ENCODE measurements around the gene CAGE1. TPM values are rescaled to one million over a fixed set of nuclear protein-coding genes. Genes with fewer than 3 reads are reported as not detected.
A peak's percentile ranks its signal among the peaks of the same experiment; 100 is the strongest.
"Not testable (repeated sequence)": the region's sequence is repeated elsewhere in the genome, so short reads cannot be mapped to it uniquely, and the experiment has no call there.

CAGE1 gene
- polyA plus RNA-seq, 1 donor, result 0.03 TPM

GRCh38 chr6:7378740-7379139 is 10.8 kb downstream of the CAGE1 start:
- no peak overlapping the region for H3K27ac ChIP-seq (ENCODE audit: low read length)
- H3K9me3 ChIP-seq (ENCODE audit: control insufficient read depth, low read depth, low read length), result no peaks in the 10 kb centered on the region
- no peaks in the 10 kb centered on the region for H3K36me3 ChIP-seq (ENCODE audit: control insufficient read depth, insufficient read depth, low read length)
- no peak overlapping the region for H3K4me3 ChIP-seq (ENCODE audit: low read length)
- no peaks in the 10 kb centered on the region for H3K4me1 ChIP-seq (ENCODE audit: control insufficient read depth, insufficient read depth, low read length)
- 42% methylated on average over 2 of the region's 4 CpGs for WGBS (ENCODE audit: insufficient coverage, low lambda C conversion rate)
- no peak for DNase-seq
- H3K27me3 ChIP-seq (ENCODE audit: control insufficient read depth, insufficient read depth, low read length), result no peaks in the 10 kb centered on the region

DNA sequence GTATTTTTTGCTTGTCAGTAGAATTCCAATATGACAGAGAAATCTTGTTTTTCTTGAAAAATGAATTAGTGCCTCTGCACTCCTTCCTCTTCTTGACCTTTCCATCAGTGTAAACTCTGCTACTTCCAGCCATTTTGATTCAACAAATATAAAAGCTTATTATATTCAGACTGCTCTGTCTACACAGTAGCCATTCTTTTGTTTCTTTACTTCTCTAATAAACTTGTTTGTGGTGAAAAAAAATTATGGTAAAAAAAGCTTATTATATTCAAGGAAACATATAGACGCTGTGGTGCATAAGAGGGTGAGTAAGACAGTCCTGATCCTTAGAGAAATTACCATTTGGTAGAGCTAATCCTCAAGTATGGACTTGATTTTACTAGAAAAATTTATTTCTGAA is 11.6 kb downstream of the CAGE1 start:
- WGBS (ENCODE audit: insufficient coverage, low lambda C conversion rate), result 80% methylated on average over 1 of the region's 1 CpG
- no peak overlapping the region for H3K4me3 ChIP-seq (ENCODE audit: low read length)
- H3K27ac ChIP-seq (ENCODE audit: low read length), result no peak overlapping the region
- DNase-seq, result no peak
- H3K36me3 ChIP-seq (ENCODE audit: control insufficient read depth, insufficient read depth, low read length), result no peaks in the 10 kb centered on the region
- no peaks in the 10 kb centered on the region for H3K4me1 ChIP-seq (ENCODE audit: control insufficient read depth, insufficient read depth, low read length)
- H3K27me3 ChIP-seq (ENCODE audit: control insufficient read depth, insufficient read depth, low read length), result no peaks in the 10 kb centered on the region
- no peaks in the 10 kb centered on the region for H3K9me3 ChIP-seq (ENCODE audit: control insufficient read depth, low read depth, low read length)

DNA sequence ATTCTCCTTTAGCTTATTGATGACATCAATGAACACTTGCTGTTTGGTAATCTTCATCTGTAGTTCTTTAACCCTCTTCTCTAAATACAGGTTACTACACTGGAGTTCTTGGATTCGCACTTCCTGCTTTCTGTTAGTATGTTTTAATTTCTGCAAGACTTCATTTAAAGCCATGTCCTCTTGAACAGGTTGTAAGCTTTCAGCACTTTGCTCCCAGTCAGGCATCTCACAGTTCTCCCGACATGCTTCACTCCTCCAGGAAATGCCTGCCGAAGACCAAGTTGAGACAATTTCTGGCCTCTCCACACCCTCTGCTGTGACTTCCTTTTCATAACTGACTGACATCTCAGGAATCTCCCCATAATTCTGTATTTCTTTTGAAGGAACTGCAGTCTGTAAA is 15.8 kb downstream of the CAGE1 start:
- peak; percentile 53 to 74 for DNase-seq
- Histone ChIP-seq H3K27ac (ENCODE audit: low read length) (no peak overlapping the region), H3K27me3 (ENCODE audit: control insufficient read depth, insufficient read depth, low read length) (no peaks in the 10 kb centered on the region), H3K9me3 (ENCODE audit: control insufficient read depth, low read depth, low read length) (no peaks in the 10 kb centered on the region), H3K36me3 (ENCODE audit: control insufficient read depth, insufficient read depth, low read length) (no peaks in the 10 kb centered on the region), H3K4me3 (ENCODE audit: low read length) (no peak overlapping the region), H3K4me1 (ENCODE audit: control insufficient read depth, insufficient read depth, low read length) (no peaks in the 10 kb centered on the region)
- WGBS (ENCODE audit: insufficient coverage, low lambda C conversion rate), result no CpG with 5 or more reads among the region's 3 CpGs

GRCh38 chr6:7367408-7367807 is 22.1 kb downstream of the CAGE1 start:
- WGBS (ENCODE audit: insufficient coverage, low lambda C conversion rate), result 100% methylated on average over 1 of the region's 7 CpGs
- no peak for DNase-seq
- no peaks in the 10 kb centered on the region for H3K27me3 ChIP-seq (ENCODE audit: control insufficient read depth, insufficient read depth, low read length)
- H3K36me3 ChIP-seq (ENCODE audit: control insufficient read depth, insufficient read depth, low read length), result no peaks in the 10 kb centered on the region
- no peak overlapping the region for H3K27ac ChIP-seq (ENCODE audit: low read length)
- no peak overlapping the region for H3K4me3 ChIP-seq (ENCODE audit: low read length)
- no peaks in the 10 kb centered on the region for H3K4me1 ChIP-seq (ENCODE audit: control insufficient read depth, insufficient read depth, low read length)
- H3K9me3 ChIP-seq (ENCODE audit: control insufficient read depth, low read depth, low read length), result no peaks in the 10 kb centered on the region

GRCh38 chr6:7351916-7352315 is 37.6 kb downstream of the CAGE1 start:
- not testable (repeated sequence) for H3K4me3 ChIP-seq (ENCODE audit: low read length); H3K4me1 ChIP-seq (ENCODE audit: control insufficient read depth, insufficient read depth, low read length); DNase-seq; H3K27me3 ChIP-seq (ENCODE audit: control insufficient read depth, insufficient read depth, low read length); H3K27ac ChIP-seq (ENCODE audit: low read length); H3K9me3 ChIP-seq (ENCODE audit: control insufficient read depth, low read depth, low read length); H3K36me3 ChIP-seq (ENCODE audit: control insufficient read depth, insufficient read depth, low read length)
- WGBS (ENCODE audit: insufficient coverage, low lambda C conversion rate), result 79% methylated on average over 2 of the region's 3 CpGs

DNA sequence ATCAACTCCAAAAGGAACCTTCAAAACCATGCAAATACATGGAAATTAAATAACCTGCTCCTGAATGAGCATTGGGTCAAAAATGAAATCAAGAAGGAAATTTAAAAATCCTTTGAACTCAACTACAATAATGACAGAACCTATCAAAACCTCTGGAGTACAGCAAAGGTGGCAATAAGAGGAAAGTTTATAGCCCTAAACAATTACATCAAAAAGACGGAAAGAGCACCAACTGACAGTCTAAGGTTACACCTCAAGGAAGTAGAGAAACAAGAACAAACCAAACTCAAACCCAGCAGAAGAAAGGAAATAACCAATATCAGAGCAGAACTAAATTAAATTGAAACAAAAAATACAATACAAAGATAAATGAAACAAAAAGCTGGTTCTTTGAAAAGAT is 39.0 kb downstream of the CAGE1 start:
- DNase-seq; H3K4me1 ChIP-seq (ENCODE audit: control insufficient read depth, insufficient read depth, low read length); H3K27ac ChIP-seq (ENCODE audit: low read length); H3K9me3 ChIP-seq (ENCODE audit: control insufficient read depth, low read depth, low read length); H3K36me3 ChIP-seq (ENCODE audit: control insufficient read depth, insufficient read depth, low read length); H3K27me3 ChIP-seq (ENCODE audit: control insufficient read depth, insufficient read depth, low read length); H3K4me3 ChIP-seq (ENCODE audit: low read length): not testable (repeated sequence)
- WGBS (ENCODE audit: insufficient coverage, low lambda C conversion rate), result no CpG with 5 or more reads among the region's 1 CpG

DNA sequence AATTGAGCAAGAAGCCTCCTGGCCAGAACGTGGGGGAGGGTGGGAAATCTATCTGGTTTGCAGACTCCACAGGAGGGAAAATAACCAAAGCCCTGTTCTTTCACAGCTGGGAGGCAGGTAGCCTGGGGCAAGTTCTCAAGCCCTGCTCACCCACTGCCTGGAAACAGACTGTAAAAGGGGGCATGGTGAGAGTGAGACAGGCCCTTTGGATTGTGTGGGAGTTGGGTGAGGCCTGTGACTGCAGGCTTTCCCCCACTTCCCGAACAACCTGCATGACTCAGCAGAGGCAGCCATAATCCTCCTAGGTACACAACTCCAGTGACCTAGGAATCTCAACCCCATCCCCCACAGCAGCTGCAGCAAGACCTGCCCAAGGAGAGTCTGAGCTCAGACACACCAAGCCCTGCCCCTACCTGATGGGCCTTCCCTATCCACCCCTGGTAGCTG is 42.0 kb downstream of the CAGE1 start:
- not testable (repeated sequence) for H3K4me3 ChIP-seq (ENCODE audit: low read length); H3K9me3 ChIP-seq (ENCODE audit: control insufficient read depth, low read depth, low read length); H3K27me3 ChIP-seq (ENCODE audit: control insufficient read depth, insufficient read depth, low read length); H3K27ac ChIP-seq (ENCODE audit: low read length); H3K4me1 ChIP-seq (ENCODE audit: control insufficient read depth, insufficient read depth, low read length); H3K36me3 ChIP-seq (ENCODE audit: control insufficient read depth, insufficient read depth, low read length)
- DNase-seq, result peak in 1 of 2 donors; percentile 22
- no CpG with 5 or more reads among the region's 2 CpGs for WGBS (ENCODE audit: insufficient coverage, low lambda C conversion rate)

GRCh38 chr6:7344773-7345450 is 44.6 kb downstream of the CAGE1 start:
- DNase-seq; H3K36me3 ChIP-seq (ENCODE audit: control insufficient read depth, insufficient read depth, low read length); H3K27ac ChIP-seq (ENCODE audit: low read length); H3K4me3 ChIP-seq (ENCODE audit: low read length); H3K27me3 ChIP-seq (ENCODE audit: control insufficient read depth, insufficient read depth, low read length); H3K9me3 ChIP-seq (ENCODE audit: control insufficient read depth, low read depth, low read length); H3K4me1 ChIP-seq (ENCODE audit: control insufficient read depth, insufficient read depth, low read length): not testable (repeated sequence)
- 60% methylated on average over 1 of the region's 10 CpGs for WGBS (ENCODE audit: insufficient coverage, low lambda C conversion rate)

DNA sequence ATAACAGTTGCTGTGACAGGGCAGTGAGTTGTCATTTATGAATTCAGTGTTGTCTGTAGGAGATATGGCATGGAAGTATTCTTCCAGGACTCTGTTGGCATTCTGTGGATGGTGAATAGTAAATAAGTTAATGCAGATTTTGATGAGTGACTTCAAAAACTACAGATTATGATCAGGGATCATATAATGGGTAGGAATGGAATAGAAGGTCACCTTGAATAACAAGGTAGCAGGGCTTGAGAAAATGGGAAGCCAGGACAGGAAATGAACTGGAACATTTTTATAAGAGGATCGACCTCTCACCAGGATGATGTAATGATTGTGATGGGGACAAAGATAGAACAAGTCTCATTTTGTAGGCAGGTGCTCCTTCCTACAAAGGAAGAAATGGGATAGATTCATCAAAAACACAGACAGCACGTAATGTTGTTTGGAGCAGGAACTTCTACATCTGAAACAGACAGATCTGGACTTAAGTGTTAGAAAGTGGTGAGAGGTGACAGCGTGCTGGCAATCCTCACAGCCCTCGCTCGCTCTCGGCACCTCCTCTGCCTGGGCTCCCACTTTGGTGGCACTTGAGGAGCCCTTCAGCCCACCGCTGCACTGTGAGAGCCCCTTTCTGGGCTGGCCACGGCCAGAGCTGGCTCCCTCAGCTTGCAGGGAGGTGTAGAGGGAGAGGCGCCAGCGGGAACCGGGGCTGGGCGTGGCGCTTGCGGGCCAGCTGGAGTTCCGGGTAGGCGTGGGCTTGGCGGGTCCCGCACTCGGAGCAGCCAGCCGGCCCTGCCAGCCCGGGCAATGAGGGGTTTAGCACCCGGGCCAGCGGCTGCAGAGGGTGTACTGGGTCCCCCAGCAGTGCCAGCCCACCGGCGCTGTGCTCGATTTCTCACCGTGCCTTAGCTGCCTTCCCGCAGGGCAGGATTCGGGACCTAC is 45.7 kb downstream of the CAGE1 start:
- H3K27ac ChIP-seq (ENCODE audit: low read length), result no peak overlapping the region
- no peaks in the 10 kb centered on the region for H3K4me1 ChIP-seq (ENCODE audit: control insufficient read depth, insufficient read depth, low read length)
- H3K9me3 ChIP-seq (ENCODE audit: control insufficient read depth, low read depth, low read length), result peaks cover 6% of the 10 kb centered on the region
- WGBS (ENCODE audit: insufficient coverage, low lambda C conversion rate), result 100% methylated on average over 1 of the region's 29 CpGs
- no peak overlapping the region for H3K4me3 ChIP-seq (ENCODE audit: low read length)
- no peaks in the 10 kb centered on the region for H3K27me3 ChIP-seq (ENCODE audit: control insufficient read depth, insufficient read depth, low read length)
- no peak for DNase-seq
- no peaks in the 10 kb centered on the region for H3K36me3 ChIP-seq (ENCODE audit: control insufficient read depth, insufficient read depth, low read length)

- Histone ChIP-seq H3K4me1 (ENCODE audit: control insufficient read depth, insufficient read depth, low read length) (no peaks in the 10 kb centered on the region), H3K9me3 (ENCODE audit: control insufficient read depth, low read depth, low read length) (peaks cover 6% of the 10 kb centered on the region), H3K36me3 (ENCODE audit: control insufficient read depth, insufficient read depth, low read length) (no peaks in the 10 kb centered on the region), H3K4me3 (ENCODE audit: low read length) (no peak overlapping the region), H3K27ac (ENCODE audit: low read length) (no peak overlapping the region), H3K27me3 (ENCODE audit: control insufficient read depth, insufficient read depth, low read length) (no peaks in the 10 kb centered on the region)
- WGBS (ENCODE audit: insufficient coverage, low lambda C conversion rate), result 100% methylated on average over 1 of the region's 9 CpGs
- DNase-seq, result no peak
Measured at GRCh38 chr6:7341989-7342742, 47.4 kb downstream of the CAGE1 start.

Data from large intestine (tissue), 3 donors.